ENCODE data around the gene PPA2. TPM values are rescaled to one million over a fixed set of nuclear protein-coding genes. Genes with fewer than 3 reads are reported as not detected.
A peak's percentile ranks its signal among the peaks of the same experiment; 100 is the strongest.

Gene PPA2
- 159 and 163 TPM in 2 replicates for total RNA-seq (2013; cell fraction: nucleolus; rRNA removed)
- 118 and 136 TPM in 2 replicates for total RNA-seq (2014; rRNA removed)
- 94.8 and 96.9 TPM in 2 replicates for total RNA-seq (2014; rRNA removed; fragmentation: Illumina TruSeq; extraction: Trizol)
- 127 and 128 TPM in 2 replicates for total RNA-seq (2021)
- 39.2 TPM for polyA plus RNA-seq (2011; ENCODE audit: low read depth)
- 138 and 219 TPM in 2 replicates for polyA plus RNA-seq (2011; rRNA removed)
- polyA plus RNA-seq (2011; cell fraction: cytosol; rRNA removed) = 51.1 and 68.6 TPM in 2 replicates
- polyA plus RNA-seq (2011; cell fraction: nucleus; rRNA removed) = 56.7 and 64.4 TPM in 2 replicates
- 63.9 and 102 TPM in 2 replicates for polyA plus RNA-seq (2012)
- 93.8 and 125 TPM in 2 replicates for polyA plus RNA-seq (2014; fragmentation: Illumina TruSeq; extraction: Trizol)
- 100 to 1,000 TPM; 196 to 205 TPM for polyA plus RNA-seq (2014; fragmentation: Nextera tagmentation; extraction: Ambion mirVana)
- polyA plus RNA-seq (2014; rRNA removed) = 121 and 153 TPM in 2 replicates
- polyA plus RNA-seq (2016; fragmentation: Nextera tagmentation; extraction: Ambion mirVana) = 100 to 1,000 TPM; 286 to 293 TPM
- 35.4 and 38.7 TPM in 2 replicates for polyA minus RNA-seq (2011; rRNA and poly(A)+ RNA removed)
- 26.7 and 43.6 TPM in 2 replicates for polyA minus RNA-seq (2011; cell fraction: cytosol; rRNA and poly(A)+ RNA removed)
- polyA minus RNA-seq (2011; cell fraction: nucleus; rRNA and poly(A)+ RNA removed) = 79.2 and 114 TPM in 2 replicates
- Bru-seq, nascent RNA = percentile 85 among the genes with signal in this experiment
- percentile 78 among the genes with signal in this experiment for BruChase-seq, experiment 1, labeled RNA remaining after a 6-hour chase
- percentile 79 among the genes with signal in this experiment for BruChase-seq, experiment 2, labeled RNA remaining after a 2-hour chase
- long read RNA-seq, experiment 1, transcript PPA2-201 (12 exons, 1,684 nt) = major isoform, 47 of 73 reads
- long read RNA-seq, experiment 1, partial matches to known transcripts = 1 of 73 reads
- long read RNA-seq, experiment 1, other reads (novel, unspliced or antisense) = 14 of 73 reads
- long read RNA-seq, experiment 2, transcript PPA2-201 (12 exons, 1,684 nt) = major isoform, 185 of 263 reads
- long read RNA-seq, experiment 2, transcript PPA2-213 (2 exons, 584 nt) = minor isoform, 7 of 263 reads
- long read RNA-seq, experiment 2, partial matches to known transcripts = 9 of 263 reads
- long read RNA-seq, experiment 2, other reads (novel, unspliced or antisense) = 48 of 263 reads

DNA sequence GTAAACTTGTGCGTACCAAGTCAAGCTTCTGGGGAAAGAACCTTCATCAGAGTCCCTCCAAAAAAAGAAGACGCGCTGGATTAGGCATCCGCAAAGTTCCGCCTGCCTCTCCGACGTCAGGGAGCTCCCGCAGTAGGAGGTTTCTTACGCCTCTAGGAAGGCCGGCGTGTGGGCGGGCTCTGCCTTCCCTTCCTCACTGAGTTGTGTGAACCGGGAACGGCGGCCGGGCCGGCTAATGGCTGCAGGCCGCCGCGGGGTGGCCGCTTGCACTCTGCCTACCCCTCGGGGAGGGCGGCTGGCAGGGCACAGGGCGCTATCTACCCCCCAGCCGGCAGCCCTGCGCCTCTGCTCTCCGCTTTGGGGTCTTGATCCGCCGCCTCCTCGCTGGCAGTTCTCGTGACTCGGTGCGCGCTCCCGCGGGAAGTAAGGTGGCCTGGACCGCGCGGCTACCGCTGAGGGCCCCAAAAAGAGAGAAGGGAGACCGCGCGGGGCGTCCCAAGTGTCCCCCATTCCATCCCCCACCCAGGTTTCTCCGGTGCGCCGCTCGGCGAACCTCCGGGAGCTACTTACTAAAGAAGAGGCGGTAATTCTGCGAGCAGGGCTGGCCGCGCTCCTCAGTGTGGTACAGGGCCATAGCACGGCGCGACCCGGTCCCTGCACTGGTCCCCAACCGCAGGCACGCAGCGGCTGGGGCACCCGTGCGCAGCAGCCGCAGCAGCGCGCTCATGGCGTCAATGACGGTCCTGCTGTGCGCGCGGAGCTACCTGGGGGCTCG is at the start of gene PPA2:
Gene PPA2, minus strand, starts transcription at position 739 of the 775 bp plus-strand sequence. Its CDS starts 12 bp downstream, at position 727.
- intact Hi-C loops (cut with micrococcal nuclease; ENCODE audit: unreplicated experiment) (loop anchor here (1.0 to 10.0 kb wide), 7 partner anchors 168 to 1459 kb away; partner anchors contain the start of gene CXXC4), in situ Hi-C loops (cut with MboI) (loop anchor here (5.0 to 25.0 kb wide), 4 partner anchors 336 to 1411 kb away; no protein-coding TSS in a partner anchor)
- peaks cover 6% of the 10 kb centered on the region for H3K9me3 ChIP-seq (replicated peaks; ENCODE audit: control insufficient read depth, insufficient read depth, low read length)
- peaks cover 51% of the 10 kb centered on the region for H3K79me2 ChIP-seq (ENCODE audit: control insufficient read depth, insufficient read depth, low read length)
- peak within 1 kb of the TSS; percentile 97 for H3K4me2 ChIP-seq (ENCODE audit: control insufficient read depth, insufficient read depth)
- H3K27me3 ChIP-seq (replicated peaks in 1 of 2; ENCODE audit: control insufficient read depth in 2 of 2, insufficient read depth in 2 of 2, low read length in 1 of 2) = no peaks in the 10 kb centered on the region
- FAIRE-seq (peak; percentile 75), DNase-seq (ENCODE audit: low read depth, low spot score) (peak; percentile 55), ATAC-seq (peak; percentile 88)
- H3K36me3 ChIP-seq (ENCODE audit: control insufficient read depth in 2 of 2, insufficient read depth in 2 of 2, low read length in 1 of 2) = no peaks in the 10 kb centered on the region
- peak within 1 kb of the TSS; percentile 88 for H3K9ac ChIP-seq (ENCODE audit: control insufficient read depth, insufficient read depth, low read length)
- H2AFZ ChIP-seq (ENCODE audit: control insufficient read depth, low read depth, low read length) = peak within 1 kb of the TSS; percentile 77
- CTCF ChIA-PET = interaction anchor here (0.6 to 4.8 kb wide), 62 partner anchors 9 to 604 kb away, joined by 3 to 34 read pairs (median 4); partner anchors contain the start of genes GSTCD, INTS12 and TET2
- H4K20me1 ChIP-seq (ENCODE audit: control insufficient read depth, insufficient read depth) = no peaks in the 10 kb centered on the region
- H3K27ac ChIP-seq (ENCODE audit: control insufficient read depth, insufficient read depth) = peak within 1 kb of the TSS; percentile 92
- peak within 1 kb of the TSS; percentile 93 for H3K4me3 ChIP-seq
- RAD21 ChIA-PET (ENCODE audit: unreplicated experiment) = interaction anchor here (0.6 to 3.0 kb wide), 28 partner anchors 14 to 542 kb away, joined by 3 to 26 read pairs (median 4); partner anchors contain the start of gene TET2
- POLR2A ChIA-PET = interaction anchor here (0.8 to 2.0 kb wide), 15 partner anchors 19 to 543 kb away, joined by 3 to 7 read pairs (median 4); no protein-coding TSS in a partner anchor
- WGBS (ENCODE audit: insufficient coverage, insufficient replicate concordance, low lambda C conversion rate, missing lambda C conversion rate) = under 1% methylated on average over 72 of the region's 72 CpGs
- SMC1A ChIA-PET (ENCODE audit: uncharacterized antibody, unreplicated experiment) = interaction anchor here (0.5 to 3.6 kb wide), 29 partner anchors 10 to 985 kb away, joined by 3 to 31 read pairs (median 3); partner anchors contain the start of gene TET2
- BruUV-seq (replicated peaks) = TSS peak; percentile 74
- no peaks in the 10 kb centered on the region for H3K4me1 ChIP-seq (ENCODE audit: control insufficient read depth, insufficient read depth, low read length)
- no peak for TF ChIP-seq ATF7 (IDR thresholded peaks at IDR 0.05; ENCODE audit: low read depth)
- peak; percentile 98 to 100 for TF ChIP-seq BHLHE40 (IDR thresholded peaks at IDR 0.05; ENCODE audit: borderline replicate concordance in 1 of 2, low read depth in 2 of 2, low read length in 1 of 2)
- TF ChIP-seq MEF2A (IDR thresholded peaks at IDR 0.05; ENCODE audit: insufficient read depth, low read depth, low read length) = no peak
- no peak; the same call in 1 of the 2 replicates for TF ChIP-seq MTA3 (IDR thresholded peaks at IDR 0.05; ENCODE audit: borderline replicate concordance, low read length)
- TF ChIP-seq NBN (IDR thresholded peaks at IDR 0.05) = peak; percentile 66
- TF ChIP-seq KLF5 (IDR thresholded peaks at IDR 0.05; ENCODE audit: partially characterized antibody) = no peak
- peak; percentile 55 to 69; a peak in 2 of 4 replicates for TF ChIP-seq IKZF2 (IDR thresholded peaks at IDR 0.05)
- TF ChIP-seq, protein P1, sequence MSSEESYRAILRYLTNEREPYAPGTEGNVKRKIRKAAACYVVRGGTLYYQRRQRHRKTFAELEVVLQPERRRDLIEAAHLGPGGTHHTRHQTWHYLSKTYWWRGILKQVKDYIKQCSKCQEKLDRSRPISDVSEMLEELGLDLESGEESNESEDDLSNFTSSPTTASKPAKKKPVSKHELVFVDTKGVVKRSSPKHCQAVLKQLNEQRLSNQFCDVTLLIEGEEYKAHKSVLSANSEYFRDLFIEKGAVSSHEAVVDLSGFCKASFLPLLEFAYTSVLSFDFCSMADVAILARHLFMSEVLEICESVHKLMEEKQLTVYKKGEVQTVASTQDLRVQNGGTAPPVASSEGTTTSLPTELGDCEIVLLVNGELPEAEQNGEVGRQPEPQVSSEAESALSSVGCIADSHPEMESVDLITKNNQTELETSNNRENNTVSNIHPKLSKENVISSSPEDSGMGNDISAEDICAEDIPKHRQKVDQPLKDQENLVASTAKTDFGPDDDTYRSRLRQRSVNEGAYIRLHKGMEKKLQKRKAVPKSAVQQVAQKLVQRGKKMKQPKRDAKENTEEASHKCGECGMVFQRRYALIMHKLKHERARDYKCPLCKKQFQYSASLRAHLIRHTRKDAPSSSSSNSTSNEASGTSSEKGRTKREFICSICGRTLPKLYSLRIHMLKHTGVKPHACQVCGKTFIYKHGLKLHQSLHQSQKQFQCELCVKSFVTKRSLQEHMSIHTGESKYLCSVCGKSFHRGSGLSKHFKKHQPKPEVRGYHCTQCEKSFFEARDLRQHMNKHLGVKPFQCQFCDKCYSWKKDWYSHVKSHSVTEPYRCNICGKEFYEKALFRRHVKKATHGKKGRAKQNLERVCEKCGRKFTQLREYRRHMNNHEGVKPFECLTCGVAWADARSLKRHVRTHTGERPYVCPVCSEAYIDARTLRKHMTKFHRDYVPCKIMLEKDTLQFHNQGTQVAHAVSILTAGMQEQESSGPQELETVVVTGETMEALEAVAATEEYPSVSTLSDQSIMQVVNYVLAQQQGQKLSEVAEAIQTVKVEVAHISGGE (CRISPR knock-in tag; IDR thresholded peaks at IDR 0.05) = peak; percentile 26; the same call in 1 of the 2 replicates
- TF ChIP-seq PAX5 (IDR thresholded peaks at IDR 0.05; ENCODE audit: borderline replicate concordance, low read depth, low read length) = peak; percentile 94
- TF ChIP-seq FOXK2 (IDR thresholded peaks at IDR 0.05) = no peak
- TF ChIP-seq RB1 (IDR thresholded peaks at IDR 0.05; ENCODE audit: borderline replicate concordance) = peak; percentile 86; the same call in 1 of the 2 replicates
- TF ChIP-seq TARDBP (IDR thresholded peaks at IDR 0.05; ENCODE audit: borderline replicate concordance) = peak; percentile 53; the same call in 1 of the 2 replicates
- TF ChIP-seq RBBP5 (conservative IDR thresholded peaks at IDR 0.05) = no peak; the same call in 1 of the 2 replicates
- 0 out of 2 replicates have a peak, but pooled peaks have one; percentile 16 for TF ChIP-seq RAD51 (IDR thresholded peaks at IDR 0.05)
- TF ChIP-seq NRF1 (conservative IDR thresholded peaks at IDR 0.05; ENCODE audit: low read depth, low read length) = peak; percentile 24; the same call in 1 of the 2 replicates
- peak; percentile 89 for TF ChIP-seq LARP7 (IDR thresholded peaks at IDR 0.05)

Measured in GM12878 (cell line).